Transverse colon (tissue), 4 donors: ENCODE measurements around the gene RBM20.

Source experiments
- EP300 ChIP-seq: sonication (generic); formaldehyde crosslinking; IDR thresholded peaks from one replicate; pipeline ENCODE4 v1.6.1; 2017; ENCODE audit warnings: antibody characterized with exemption, low read depth
- POLR2A ChIP-seq: fragments of 450-650 bp; IDR thresholded peaks from one replicate; pipeline ENCODE4 v1.6.1; 2016; ENCODE audit warnings: antibody characterized with exemption, mild to moderate bottlenecking, moderate library complexity
- POLR2AphosphoS5 ChIP-seq, 3 donors: sonication (generic); formaldehyde crosslinking; IDR thresholded peaks; one replicate each; pipeline ENCODE4 v1.6.1; 2016; ENCODE audit warnings: antibody characterized with exemption in 3 of 3
- TF ChIP-seq, protein P1 (sequence below), 5 experiments: fragments of 200-600 bp in 3 of 5; fragments of 450-650 bp in 2 of 5; sonication (generic) in 3 of 5; IDR thresholded peaks; 1 replicate in 2 of 5; 2 replicates in 3 of 5; pipeline ENCODE4 v1.5.1; 2016 to 2017; ENCODE audit warnings: antibody characterized with exemption in 5 of 5, inconsistent platforms in 3 of 5, mild to moderate bottlenecking in 2 of 5, moderate library complexity in 1 of 5

DNA sequence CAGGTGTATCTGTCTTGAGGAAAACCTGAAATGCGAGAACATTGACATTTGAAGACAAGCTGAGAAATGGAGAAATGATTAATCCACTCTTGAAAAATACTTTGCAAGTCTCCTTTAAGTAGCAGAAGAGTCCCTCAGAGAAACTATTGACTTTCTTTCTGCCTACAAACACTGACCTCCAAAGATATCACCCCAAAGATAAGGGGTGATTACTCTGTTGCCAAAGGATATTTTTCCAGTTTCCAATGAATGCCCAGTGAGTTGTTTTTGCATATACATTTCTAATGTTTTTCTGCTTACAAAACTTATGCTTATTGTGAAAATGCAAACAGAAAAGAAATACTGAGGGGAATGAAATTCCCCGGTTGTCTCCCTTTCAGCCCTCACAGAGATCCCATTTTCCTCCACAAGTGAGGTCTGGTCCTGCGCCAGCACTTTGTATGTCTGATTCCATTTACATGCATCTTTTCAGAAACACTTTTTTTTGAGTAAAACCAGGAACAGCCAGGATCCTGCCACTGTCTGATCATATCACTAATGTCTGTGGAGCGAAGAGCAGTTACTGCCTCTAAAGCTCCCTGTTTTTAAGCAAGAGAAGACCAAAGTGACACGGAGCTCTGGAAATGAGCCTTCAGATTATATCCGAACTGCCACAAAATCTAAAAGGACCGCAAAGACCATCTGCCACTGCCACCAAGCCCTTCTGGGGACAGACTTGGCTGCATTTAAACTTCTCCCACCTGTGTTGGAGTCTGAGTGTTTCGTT lies 144.7 kb downstream of the RBM20 start:
- TF ChIP-seq, protein P1, sequence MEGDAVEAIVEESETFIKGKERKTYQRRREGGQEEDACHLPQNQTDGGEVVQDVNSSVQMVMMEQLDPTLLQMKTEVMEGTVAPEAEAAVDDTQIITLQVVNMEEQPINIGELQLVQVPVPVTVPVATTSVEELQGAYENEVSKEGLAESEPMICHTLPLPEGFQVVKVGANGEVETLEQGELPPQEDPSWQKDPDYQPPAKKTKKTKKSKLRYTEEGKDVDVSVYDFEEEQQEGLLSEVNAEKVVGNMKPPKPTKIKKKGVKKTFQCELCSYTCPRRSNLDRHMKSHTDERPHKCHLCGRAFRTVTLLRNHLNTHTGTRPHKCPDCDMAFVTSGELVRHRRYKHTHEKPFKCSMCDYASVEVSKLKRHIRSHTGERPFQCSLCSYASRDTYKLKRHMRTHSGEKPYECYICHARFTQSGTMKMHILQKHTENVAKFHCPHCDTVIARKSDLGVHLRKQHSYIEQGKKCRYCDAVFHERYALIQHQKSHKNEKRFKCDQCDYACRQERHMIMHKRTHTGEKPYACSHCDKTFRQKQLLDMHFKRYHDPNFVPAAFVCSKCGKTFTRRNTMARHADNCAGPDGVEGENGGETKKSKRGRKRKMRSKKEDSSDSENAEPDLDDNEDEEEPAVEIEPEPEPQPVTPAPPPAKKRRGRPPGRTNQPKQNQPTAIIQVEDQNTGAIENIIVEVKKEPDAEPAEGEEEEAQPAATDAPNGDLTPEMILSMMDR (IDR thresholded peaks at IDR 0.05), result no peak
- no peak for TF ChIP-seq POLR2A
- no peak for TF ChIP-seq EP300
- TF ChIP-seq POLR2AphosphoS5 (IDR thresholded peaks at IDR 0.05), result no peak
